Posterior vena cava (tissue), 2 donors: ENCODE data around the gene PPIA. TPM values are rescaled to one million over a fixed set of nuclear protein-coding genes. Genes with fewer than 3 reads are reported as not detected.
"Not testable (repeated sequence)": the region's sequence is repeated elsewhere in the genome, so short reads cannot be mapped to it uniquely, and the experiment has no call there.

Experiments
- DNase-seq: peaks from one replicate; pipeline ENCODE4 v3.0.0-alpha.2; 2020; ENCODE audit warnings: low spot score
- intact Hi-C, 2 donors: fragments of 100-400 bp; cut with DNase I; formaldehyde crosslinking; loops; one replicate each; pipeline versions ENCODE4 v1.14.1 to v1.14.2; 2022 to 2023
- total RNA-seq, 2 donors: library from RNA; stranded (reverse); fragmentation: NEBNext Ultra II Directional; extraction: Animal tissue kit (Norgen Biotek cat#: 25700); gene quantifications; one replicate each; pipeline ENCODE4 v1.2.1, GENCODE V29; 2021
- donor health status: DM: yes; HTN: yes; CAD: no.
- donor health status: DM: yes; HTN: yes; CAD: no.

The PPIA gene
- total RNA-seq, 2 donors from 2014 or later, result 961 to 1,030 TPM

DNA sequence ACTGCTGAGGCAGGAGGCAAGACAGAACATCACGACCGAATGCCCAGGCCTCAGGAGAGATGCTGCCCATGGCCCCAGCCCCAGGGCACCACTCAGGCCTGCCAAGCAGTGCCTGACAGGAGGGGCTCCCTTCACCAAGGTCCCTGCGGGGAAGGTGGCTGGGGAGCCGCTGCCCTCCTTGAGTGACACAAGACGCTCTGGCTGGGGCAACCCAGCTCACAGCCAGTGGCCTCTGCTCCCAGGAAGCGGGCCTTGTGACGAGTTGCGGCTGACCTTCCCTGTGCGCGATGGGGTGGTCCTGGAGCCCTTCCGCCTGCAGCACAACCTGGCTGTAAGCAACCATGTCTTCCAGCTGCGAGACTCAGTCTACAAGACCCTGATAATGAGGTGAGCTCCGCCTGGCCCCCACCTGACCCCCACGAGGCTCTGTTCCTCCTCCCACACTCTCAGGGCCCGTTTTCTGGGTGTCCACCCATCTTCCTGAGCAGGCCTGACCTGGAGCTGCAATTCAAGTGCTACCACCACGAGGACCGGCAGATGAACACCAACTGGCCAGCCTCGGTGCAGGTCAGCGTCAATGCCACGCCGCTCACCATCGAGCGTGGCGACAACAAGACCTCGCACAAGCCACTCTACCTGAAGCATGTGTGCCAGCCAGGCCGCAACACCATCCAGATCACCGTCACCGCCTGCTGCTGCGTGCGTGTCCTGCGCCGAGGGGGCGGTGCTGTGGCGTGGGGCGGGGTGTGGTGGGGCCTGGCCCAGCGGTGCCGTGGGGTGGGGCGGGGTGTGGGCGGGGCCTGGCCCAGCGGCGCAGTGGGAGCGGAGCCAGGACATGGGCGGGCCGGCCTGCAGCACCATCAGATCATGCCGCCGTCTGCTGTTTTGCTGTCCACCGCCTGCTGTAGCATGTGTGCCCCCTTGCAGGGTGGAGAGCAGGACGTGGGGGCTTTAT, 35.0 kb upstream of the PPIA start:
- DNase-seq, result no peak
- intact Hi-C loops, result no loop called here

DNA sequence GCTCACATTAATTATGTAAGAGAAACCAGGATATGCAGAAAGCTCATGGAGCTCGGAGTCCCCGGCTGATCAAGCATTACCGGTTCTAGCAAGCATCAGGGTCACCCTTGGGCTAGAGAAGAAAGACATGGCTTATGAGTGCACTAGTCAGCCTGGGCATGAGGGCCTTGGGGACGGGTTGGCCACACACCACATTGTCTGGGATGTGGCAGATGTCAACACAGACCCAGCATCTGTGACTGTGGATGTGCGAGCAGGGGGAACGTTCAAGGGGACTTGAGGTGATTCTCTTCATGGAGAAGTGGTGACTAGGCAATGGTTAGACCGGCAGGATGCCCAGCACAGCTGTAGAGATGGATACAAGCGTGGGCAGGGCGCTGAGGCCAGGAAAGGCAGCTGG, 34.2 kb upstream of the PPIA start:
- intact Hi-C loops, result no loop called here

DNA sequence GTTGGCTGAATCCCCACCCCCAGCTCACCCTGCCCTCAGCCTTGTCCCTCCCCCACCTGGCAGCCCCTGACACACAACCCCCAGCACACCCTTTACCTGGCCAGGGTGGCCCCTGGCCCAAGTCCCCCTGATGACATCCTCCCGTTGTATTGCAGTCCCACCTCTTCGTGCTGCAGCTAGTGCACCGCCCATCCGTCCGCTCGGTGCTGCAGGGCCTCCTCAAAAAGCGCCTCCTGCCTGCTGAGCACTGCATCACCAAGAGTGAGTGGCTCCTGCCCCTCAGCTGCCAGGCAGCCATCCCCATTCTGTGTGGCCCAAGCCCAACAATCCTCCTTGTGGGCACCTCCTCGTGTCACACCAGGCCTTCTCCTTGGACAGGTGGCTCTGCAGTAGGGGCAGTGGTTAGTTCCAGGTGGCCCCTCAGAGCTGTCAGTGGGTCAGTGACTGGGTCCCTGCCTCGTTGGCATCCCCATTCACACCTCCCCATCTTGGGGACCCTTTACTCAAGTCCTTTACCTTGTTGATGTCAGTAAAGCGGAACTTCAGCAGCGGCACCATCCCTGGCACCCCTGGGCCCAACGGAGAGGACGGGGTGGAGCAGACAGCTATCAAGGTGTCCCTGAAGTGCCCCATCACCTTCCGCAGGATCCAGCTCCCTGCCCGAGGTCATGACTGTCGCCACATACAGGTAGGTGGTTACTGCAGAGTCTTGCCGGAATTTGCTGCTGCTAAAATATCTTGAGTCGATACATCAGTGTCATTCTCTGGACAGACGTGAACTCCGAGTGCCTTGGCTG, 33.6 kb upstream of the PPIA start:
- intact Hi-C loops, result no loop called here
- no peak for DNase-seq

More for the DNA sequence above, 34.2 kb upstream of the PPIA start:
- DNase-seq, result no peak

DNA sequence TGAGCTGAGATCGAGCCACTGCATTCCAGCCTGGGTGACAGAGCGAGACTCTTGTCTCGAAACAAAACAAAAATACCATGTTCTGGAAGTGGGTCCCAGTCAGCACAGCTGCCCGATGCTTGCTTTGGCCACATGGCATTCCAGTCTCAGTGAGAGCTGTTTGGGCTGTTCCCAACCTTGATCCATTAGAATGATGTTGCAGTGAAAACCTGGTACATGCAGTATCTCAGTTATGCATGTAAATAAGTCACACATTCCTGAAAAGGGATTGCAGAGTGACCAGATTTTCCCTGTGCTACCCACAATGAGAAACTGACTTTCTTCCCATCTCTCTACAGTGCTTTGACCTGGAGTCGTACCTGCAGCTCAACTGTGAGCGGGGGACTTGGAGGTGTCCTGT, 32.4 kb upstream of the PPIA start:
- intact Hi-C loops, result no loop called here
- DNase-seq, result no peak

DNA sequence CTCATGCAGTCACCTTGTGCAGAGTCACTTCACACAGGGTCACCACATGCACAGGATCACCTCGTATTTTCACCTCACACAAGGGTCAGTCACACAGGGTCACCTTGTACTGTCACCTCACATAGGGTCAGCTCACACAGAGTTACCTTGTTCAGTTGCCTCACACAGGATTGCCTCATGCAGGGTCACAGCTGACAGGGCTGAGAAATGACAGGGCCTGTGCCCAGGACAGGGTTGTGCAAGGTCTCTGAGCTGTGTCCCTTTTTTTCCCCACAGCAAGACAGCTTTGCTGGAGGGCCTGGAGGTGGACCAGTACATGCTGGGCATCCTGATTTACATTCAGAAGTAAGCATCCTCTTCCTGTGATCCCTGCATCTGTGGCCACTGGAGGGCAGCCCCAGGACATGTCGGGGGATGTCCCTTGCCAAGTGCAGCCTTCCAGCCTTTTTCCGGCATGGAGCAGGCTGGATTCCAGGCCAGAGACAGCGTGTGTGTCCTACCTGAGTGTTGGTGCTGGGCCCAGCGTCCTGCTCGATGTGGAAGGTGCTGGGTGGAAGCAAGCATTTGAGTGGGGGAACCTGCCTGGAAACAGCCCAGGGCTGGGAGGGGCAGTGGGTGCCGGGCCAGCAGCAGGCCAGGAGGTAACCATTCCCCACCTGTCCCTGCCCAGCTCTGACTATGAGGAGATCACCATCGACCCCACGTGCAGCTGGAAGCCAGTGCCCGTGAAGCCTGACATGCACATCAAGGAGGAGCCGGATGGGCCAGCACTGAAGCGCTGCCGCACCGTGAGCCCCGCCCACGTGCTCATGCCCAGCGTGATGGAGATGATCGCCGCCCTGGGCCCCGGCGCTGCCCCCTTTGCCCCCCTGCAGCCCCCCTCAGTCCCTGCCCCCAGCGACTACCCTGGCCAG, 31.6 kb upstream of the PPIA start:
- no peak for DNase-seq
- intact Hi-C loops, result no loop called here

DNA sequence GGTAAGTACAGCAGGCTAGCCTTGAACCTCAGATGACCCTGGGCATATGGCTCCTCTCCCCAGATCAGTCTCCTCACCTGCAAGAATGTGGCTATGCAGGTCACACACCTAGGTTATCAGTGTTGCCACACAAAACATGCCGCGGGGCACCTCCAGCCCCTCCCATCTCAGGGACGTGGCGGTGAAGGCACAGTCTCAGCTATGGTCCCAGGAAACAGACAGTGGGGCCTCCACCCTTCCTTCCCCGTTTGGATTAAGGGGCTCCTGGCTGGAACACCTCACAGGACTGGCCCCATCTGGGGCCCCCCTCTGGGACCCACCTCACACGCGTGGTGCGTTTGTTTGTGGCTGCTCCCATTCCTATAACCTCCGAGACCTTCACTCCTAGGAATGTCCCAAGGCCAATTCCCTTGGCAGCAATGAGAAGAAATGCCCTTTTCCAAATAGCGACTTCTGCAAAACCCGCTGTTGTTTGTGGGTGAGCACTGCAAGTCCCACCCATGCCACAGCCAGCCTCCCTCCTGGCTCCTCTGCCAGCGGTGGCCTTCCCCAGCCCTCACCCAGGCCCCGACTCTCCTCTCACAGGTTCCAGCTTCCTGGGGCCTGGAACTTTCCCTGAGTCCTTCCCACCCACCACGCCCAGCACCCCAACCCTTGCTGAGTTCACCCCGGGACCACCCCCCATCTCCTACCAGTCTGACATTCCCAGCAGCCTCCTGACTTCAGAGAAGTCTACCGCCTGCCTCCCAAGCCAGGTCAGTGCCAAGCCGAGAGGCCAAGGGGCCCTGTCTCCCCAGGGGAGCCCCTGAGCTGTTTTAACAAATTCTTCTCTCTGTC, 30.7 kb upstream of the PPIA start:
- no peak for DNase-seq

DNA sequence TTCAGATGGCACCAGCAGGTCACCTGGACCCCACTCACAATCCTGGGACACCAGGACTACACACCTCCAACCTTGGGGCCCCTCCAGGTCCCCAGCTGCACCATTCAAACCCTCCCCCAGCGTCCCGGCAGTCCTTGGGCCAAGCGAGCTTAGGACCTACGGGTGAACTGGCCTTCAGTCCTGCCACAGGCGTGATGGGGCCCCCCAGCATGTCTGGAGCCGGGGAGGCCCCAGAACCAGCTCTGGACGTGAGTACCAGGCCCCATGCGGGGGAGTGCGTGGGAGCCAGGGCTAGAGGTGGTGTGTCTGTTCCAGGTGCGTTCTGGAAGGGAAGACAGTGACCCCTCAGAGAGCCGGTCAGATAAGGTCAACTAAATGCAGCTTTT, 30.1 kb upstream of the PPIA start:
- no peak for DNase-seq
- intact Hi-C loops, result no loop called here

More for the DNA sequence above, 30.7 kb upstream of the PPIA start:
- intact Hi-C loops, result no loop called here

DNA sequence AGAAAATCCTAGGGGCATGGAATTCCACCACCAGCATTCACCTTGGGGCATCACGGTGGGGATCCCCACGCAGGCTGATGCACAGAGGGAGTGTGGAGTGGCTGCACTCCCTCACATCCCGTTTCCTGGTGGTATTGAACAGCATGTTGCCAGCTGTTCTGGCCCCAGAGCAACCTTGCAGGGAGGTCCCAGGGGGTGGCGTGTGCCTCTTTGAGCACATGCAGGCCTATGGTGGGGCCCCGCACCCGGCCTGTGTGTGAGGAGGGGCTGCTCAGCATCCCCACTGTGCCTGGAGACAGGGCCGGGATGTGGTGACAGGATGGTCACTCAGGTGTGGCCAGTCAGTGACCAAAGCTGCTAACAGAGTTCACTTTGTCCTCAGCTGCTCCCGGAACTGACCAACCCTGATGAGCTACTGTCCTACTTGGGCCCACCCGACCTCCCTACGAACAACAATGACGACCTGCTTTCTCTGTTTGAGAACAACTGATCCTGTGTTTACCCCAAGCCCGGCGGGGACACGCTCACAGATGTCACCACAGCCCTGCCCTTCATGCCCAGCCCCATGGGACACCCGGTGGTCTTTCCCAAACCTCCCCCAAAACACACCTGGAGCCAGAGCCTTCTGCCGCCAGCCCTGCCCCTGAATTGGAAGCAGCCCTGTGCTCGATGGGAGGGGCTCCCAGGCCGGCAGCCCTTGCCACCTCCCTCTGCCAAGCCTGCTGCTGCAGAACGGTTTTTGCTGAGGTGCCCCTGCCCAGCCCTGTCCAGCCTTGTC, 29.2 kb upstream of the PPIA start:
- no peak for DNase-seq
- intact Hi-C loops, result no loop called here

DNA sequence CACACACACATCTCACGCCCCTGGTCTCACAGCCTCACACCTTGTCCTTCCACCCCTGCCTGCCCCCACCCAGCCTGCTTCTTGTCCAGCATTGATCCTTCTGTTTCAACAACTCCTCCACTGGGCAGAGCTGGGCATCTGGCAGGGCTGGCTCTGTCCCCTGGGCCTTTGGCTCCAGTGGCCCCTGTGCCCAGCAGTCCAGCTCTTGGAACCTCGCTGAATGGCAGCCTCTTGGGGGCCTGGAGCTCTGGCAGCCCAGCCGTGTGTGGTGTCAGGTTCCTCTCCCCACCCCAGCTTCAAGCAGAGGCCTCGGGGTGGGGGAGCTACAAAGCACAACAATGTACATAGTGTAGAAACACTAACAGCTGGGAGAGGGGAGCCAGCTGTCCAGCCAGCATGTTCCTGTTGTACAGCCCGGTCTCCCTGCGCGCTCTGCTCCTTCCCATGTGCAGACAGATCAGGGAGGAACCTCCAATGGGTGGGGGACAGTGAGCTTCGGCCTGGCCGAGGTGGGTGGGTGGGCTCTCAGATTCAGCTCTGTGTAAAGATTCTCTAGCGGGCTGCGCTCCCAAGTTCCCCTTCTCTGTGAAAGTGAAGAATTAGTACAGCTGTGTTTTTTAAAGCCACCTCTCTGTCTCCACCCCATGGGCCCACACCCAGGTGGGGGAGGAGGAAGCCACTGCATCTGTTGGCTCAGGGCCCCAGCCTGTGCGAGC, 28.4 kb upstream of the PPIA start:
- intact Hi-C loops, result no loop called here
- DNase-seq, result no peak

DNA sequence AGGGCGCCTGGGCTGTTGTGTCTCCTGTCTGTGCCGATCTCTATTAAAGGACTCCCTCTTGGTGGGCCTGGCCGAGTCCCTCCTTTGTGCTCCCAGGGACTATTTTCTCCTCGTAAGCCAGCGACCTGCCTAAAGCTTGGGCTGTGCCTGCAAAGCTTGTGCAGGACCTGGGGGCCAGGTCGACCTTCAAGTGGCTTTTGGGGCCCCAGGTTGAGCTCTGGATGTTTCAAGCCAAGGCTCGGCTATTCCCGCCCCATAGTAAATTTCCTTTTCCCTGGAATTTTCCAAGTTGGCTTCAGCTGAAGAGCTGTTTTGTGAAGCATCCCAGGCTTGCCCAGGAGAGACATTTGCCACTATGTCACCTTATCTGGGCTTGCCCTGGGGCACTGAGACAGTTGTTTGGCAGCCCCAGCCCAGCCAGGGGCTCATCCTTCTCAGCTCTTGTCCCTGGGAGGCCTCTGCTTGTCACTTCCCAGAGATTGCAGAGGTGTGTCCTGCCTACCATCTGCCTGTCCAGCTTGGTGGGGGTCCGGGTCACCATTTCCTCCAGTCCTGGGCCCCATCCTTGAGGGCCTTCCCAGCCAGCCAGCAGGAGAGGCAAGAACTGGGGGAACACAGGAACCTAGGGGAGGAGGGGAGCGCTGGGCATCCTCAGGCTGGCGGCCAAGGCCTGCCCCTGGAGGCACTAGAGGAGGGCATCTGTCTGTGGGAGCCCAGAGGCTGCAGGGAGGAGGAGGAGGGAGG, 27.7 kb upstream of the PPIA start:
- intact Hi-C loops, result no loop called here
- no peak for DNase-seq

DNA sequence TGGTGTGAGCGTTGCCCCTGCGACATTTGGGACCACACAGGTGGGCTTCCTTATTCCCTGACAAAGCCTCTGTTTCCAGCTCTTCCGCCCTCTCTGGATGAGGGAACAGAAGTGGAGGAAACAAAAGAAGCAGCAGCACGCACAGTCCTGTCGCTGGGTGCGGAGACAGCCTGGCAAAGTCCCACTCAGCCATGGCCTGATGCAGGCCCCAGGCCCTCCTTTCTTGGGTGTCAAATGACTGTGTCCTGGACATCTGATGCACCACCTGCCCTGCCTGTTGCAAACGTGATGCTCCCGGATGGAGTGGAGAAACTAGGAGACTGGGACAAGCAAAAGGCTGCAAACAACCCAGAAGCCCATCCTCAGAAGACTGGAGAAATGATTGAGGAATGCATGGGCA, 27.1 kb upstream of the PPIA start:
- DNase-seq, result no peak
- intact Hi-C loops, result no loop called here

DNA sequence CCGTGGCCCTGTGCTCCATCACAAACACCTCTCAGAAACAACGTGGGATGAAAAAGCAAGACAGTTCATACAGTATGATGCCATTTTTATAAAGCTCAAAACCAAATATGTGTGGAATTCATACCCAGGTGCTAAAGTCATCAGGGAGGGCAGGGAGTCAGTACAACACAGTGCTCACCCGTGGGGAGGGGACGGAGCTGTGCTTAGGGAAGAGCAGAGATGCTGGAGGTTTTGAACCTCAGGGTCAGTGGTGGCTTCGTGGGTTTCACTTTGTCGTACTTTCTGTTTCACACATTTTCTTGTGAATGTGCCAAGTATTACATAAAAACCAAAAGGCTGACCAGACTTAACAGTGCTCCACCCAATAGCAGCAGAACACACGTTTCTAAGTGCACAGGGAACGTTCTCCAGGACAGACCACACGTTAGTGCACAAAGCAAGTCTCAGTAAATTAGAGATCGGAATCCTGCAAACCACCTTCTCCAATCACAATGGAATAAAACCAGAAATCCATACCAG, 26.6 kb upstream of the PPIA start:
- DNase-seq, result no peak
- intact Hi-C loops, result loop anchor here in 1 of 2 donors (1.0 kb wide), 1 partner anchor 14 kb away; no protein-coding TSS in a partner anchor

DNA sequence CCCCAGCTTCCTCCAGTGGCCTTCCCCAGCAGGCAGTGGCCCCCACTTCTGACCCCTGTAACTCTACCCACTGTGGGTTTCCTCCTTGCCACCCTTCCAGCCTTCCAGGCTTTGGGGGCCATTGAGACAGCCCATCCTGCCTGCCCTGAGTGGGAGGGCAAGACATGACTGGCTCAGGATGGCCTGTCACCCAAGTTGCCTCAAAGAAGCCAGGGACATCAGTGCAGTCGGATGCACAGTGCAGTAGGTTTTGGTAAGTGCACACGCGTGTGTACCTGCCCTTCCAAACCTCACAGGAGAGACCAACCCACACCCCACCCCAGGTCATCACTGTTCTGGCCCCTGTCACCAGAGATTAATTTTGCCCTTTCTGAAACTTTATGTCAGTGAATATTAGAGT, 25.1 kb upstream of the PPIA start:
- intact Hi-C loops, result no loop called here
- no peak for DNase-seq

DNA sequence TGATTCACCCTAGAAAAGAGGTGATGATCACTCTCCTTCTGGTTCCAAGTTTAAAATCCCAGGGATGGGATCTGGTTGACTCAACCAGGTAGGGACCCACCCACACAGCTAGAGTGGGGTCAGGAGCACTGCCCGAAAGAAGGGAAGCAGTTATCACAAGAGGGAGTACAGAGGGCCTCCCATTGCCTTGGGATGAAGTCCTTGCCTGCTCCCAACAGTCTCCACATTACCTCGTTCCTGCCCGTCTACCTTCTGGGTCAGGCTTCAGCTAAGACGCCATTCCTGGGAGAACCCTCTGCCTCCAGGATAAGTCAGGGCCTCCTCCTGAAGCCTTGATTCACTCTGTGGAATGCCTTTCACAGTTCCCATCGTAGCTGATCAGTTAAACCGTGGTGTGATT, 24.0 kb upstream of the PPIA start:
- intact Hi-C loops, result no loop called here
- no peak for DNase-seq

DNA sequence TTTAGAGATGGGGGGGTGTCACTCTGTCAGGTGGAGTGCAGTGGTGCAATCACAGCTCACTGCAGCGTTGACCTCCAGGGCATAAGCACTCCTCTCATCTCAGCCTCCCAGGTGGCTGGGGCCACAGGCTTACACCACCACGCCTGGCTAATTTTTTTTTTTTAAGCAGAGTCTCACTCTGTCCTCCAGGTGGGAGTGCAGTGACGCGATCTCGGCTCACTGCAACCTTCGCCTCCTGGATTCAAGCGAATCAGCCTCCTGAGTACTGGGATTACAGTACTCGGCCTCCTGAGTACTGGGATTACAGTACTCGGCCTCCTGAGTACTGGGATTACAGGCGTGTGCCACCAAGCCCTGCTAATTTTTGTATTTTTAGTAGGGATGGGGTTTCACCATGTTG, 23.6 kb upstream of the PPIA start:
- no peak for DNase-seq

DNA sequence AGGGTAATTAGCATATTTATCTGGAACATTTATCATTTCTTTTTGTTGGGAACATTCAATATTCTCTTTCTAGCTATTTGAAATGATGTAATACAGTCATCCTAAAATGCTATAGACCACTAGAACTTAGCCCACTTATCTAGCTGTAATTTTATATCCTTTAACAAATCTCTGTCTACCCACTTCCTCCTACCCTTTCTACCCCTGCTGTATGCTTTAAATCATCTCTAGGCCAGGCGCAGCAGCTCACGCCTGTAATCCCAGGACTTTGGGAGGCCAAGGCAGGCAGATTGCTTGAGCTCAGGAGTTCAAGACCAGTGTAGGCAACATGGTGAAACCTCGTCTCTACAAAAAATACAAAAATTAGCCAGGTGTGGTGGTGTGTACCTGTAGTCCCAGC, 22.0 kb upstream of the PPIA start:
- intact Hi-C loops, DNase-seq: not testable (repeated sequence)

More for the DNA sequence above, 23.6 kb upstream of the PPIA start:
- intact Hi-C loops, result no loop called here
